HG03135 (cell line): ENCODE data around the gene PITPNM1.
"Not testable (repeated sequence)": the region's sequence is repeated elsewhere in the genome, so short reads cannot be mapped to it uniquely, and the experiment has no call there.

Source experiments
- ATAC-seq: cut with Tn5 transposase; IDR thresholded peaks from one replicate; pipeline ENCODE4 v1.9.1; 2021; ENCODE audit warnings: mild to moderate bottlenecking, moderate library complexity; ENCODE audit not compliant: unreplicated experiment

PITPNM1 gene

DNA sequence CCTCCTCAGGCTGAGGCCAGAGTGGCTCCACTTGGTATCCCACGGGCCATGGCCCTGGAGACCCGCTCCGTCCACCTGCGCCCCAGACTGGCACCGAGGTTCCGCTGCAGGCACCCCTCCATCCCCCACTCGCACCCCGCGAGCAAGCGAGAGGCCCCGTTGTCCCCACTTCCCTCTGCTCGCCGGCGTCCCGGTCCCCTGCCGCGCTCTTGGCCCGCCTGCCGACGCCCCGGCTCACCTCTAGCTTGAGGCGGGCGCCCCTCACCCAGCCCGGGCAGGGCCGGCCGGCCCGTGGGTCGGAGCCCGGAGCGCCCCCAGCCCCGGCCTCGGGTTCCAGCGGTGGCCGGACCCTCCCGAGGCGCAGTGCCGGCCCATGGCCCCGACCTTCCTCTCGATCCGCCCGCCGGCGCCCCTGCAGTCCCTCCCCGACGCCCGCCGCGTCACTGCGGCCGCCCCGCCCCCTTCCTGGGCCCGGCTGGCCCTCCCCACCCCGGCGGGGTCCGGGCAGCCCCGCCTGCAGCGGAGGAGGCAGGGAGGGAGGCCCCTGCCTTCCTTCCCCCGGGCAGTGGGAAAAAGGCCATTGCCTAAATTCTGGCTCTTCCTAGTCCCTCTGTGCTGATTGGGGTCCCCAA, at the start of gene PITPNM1:
Gene PITPNM1 (minus strand): TSS at position 414 of the 632 bp plus-strand sequence. CDS start 1,183 bp downstream, outside the sequence.
- ATAC-seq = no peak

GRCh38 chr11:67551697-67552096, 46.5 kb upstream of the PITPNM1 start:
- not testable (repeated sequence) for ATAC-seq

- ATAC-seq = no peak
Measured at GRCh38 chr11:67551127-67551526, 46.0 kb upstream of the PITPNM1 start.

DNA sequence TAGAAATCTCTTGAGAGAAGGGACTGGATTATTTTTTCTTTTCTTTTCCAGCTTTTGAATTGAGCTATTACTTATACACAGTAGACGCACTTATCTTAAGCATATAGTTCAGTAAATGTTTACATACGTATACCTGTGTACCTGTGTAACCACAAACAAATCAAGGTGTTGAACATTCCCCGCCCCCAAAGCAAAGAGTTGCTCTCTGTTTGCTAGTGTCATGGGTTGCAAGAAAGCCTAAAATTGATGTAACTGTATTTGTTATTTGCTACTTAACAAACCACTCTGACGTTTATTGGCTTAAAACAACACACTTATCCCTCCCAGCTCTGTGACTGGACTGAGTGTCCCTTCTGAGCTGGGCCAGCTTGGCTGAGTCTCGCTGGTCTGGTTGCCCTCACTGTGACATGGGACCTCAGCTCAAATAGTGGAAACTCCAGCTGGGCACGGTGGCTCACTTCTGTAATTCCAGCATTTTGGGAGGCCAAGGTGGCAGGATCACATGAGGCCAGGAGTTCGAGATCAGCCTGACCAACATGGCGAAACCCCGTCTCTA, 43.5 kb upstream of the PITPNM1 start:
- no peak for ATAC-seq

DNA sequence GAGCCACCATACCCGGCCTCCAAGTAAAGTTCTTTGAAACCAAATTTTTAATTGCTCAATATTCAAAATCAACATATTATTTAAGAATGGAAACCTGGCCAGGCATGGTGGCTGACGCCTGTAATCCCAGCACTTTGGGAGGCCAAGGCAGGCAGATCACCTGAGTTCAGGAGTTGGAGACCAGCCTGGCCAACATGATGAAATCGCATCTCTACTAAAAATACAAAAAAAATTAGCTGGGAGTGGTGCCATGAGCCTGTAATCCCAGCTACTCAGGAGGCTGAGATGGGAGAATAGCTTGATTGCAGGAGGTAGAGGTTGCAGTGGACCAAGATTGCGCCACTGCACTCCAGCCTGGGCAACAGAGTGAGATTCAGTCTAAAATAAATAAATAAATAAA, 42.9 kb upstream of the PITPNM1 start:
- ATAC-seq = not testable (repeated sequence)

- no peak for ATAC-seq
Measured at GRCh38 chr11:67545280-67545679, 40.1 kb upstream of the PITPNM1 start.

DNA sequence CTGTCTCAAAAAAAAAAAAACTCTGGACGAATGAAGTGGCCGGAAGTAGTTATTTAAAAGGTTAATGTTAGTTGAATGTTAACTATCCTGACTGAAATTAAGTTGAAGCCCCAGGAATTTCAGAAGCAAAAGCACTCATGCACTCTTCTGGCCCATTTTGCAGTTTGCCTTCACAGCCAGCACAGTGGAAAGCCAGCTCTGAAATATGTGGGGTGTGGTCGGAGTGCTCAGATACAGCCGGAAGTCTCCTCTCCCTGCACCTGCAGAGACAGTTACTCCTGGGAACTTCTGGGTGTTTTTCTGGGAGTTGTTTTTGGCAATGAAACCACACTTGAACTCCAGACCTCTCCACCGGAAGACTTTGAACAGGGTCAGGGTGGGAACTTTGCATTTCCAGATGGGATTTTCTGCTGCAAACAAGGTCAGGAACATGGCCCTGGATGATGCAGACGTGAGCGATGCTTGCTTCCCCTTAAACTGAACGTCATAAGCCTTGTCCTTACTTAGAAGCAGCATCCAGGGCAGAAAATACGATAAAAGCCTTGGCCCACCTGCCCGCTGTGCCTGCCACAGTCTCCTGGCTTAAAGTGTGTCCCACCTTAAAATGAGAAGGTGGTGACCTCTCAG, 39.6 kb upstream of the PITPNM1 start:
- no peak for ATAC-seq

DNA sequence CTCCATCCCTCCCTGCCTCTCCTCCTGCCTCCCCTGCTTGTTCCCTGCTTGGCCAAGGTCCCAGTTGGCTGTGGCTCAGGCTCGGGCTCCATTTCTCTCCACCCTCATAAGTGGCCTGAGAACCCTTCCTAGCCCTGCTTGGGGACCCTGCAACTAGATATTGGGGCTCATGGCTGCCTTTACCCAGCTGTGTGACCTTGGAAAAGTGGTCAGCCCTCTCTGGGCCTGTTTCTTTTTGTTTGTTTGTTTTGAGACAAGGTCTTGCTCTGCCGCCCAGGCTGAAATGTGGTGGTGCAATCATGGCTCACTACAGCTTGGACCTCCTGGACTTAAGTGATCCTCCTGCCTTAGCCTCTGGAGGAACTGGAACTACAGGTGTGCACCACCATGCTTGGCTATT, 38.4 kb upstream of the PITPNM1 start:
- ATAC-seq = no peak

DNA sequence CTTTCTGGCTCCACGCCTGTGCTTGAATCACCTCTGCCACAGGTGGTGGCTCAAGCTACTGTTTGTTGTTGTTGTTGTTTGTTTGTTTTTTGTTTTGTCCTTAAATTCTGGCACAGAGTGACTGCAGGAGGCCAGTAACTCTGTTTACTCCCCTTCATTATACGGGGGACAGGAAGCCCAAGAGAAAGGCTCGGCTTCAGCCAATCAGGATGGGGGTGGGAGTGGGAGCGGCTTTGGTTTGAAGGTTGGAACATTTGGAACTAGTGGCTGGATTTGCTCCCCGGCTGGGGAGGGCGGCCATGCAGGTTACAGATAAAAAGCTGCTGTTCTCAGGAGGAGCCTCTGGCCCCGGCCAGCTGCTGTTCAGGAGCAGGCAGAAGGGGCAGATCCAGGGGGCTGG, 37.8 kb upstream of the PITPNM1 start:
- no peak for ATAC-seq

- ATAC-seq = no peak
Measured at GRCh38 chr11:67542169-67542568, 37.0 kb upstream of the PITPNM1 start.

GRCh38 chr11:67541198-67541597, 36.0 kb upstream of the PITPNM1 start:
- no peak for ATAC-seq

DNA sequence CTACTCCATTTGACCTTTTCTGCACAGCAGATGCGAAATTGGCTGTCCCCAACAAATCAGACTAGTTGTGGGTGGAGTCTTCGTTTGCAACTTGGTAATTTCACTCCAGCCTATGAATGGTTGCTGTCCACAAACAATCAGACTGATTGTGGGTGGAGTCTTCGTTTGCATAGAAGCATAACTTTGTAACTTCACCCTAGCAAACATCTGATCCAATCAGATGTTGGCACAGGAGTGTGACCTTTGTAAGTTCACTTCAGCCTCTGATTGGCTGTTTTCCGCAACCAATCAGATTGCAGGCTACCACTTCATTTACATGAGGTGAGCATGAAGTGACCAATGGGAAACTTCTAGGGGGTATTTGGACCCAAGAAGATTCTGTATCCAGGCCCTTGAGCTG, 34.4 kb upstream of the PITPNM1 start:
- no peak for ATAC-seq

DNA sequence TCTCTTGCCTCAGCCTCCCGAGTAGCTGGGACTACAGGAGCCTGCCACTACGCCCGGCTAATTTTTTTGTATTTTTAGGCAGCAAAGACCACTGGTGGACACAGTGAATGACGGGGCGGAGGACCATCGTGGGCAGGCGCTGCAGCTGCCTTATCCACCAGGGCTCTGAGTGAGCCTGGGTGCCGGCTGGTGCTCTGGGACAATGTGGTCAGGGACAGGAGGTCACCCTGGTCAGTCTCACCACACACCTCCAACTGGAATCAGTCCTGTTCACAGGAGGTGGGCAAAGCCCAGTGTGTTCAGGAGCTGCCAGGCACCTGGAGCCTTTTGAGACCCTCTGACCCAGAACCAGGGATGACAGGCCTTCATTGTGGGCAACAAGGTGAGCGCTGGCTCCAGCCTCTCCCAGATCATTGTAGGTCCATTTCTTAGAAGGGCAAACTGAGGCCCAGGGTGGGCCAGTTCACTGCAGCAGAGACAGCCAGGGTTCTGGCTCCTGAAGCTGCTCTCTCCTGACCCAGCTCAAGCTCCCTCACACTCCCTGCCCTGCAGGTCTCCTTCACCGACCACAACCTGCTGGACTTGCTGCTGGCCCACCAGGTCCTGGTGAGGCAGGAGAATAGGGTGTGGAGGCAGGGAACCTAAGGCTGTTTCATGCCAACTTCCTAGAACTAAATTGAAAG, 33.8 kb upstream of the PITPNM1 start:
- ATAC-seq = no peak

GRCh38 chr11:67538306-67538705, 33.1 kb upstream of the PITPNM1 start:
- ATAC-seq = no peak

GRCh38 chr11:67535561-67535960, 30.4 kb upstream of the PITPNM1 start:
- no peak for ATAC-seq

- no peak for ATAC-seq
Measured at GRCh38 chr11:67534070-67534679, 29.0 kb upstream of the PITPNM1 start.

DNA sequence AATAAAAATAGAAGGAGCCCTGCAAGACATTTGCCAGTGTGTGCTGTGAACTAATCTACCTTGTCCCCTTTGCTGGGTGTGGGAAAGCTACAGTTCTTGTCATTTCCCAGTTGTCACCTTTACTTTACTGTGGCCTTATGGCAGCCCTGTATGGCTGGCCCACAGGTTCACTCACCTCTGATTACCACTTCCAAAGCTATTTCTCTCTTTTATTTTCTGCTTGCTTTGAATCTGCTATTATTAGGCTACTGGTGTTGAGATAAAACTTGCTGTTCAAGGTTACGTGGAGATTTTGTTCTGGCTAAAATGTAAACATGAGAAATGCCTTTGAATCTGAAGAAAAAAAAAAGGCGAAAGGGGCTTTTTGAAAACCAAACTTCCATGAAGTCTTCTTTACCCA, 27.7 kb upstream of the PITPNM1 start:
- ATAC-seq = no peak

GRCh38 chr11:67530282-67530592, 25.1 kb upstream of the PITPNM1 start:
- ATAC-seq = no peak

DNA sequence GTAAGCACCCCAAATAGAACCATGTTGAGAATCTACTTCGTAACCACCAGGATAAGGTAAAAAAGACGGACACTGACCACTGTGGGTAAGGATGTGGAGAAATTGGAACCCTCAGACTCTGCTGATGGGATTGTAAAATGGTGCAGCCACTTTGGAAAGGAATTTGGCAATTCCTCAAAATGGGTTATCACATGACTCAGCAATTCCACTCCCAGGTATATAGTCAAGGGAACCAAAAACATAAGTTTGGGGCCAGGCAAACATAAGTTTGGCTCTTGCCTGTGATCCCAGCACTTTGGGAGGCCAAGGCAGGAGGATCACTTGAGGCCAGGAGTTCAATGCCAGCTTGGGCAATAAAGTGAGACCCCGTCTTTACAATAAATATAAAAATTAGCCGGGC, 23.2 kb upstream of the PITPNM1 start:
- no peak for ATAC-seq

DNA sequence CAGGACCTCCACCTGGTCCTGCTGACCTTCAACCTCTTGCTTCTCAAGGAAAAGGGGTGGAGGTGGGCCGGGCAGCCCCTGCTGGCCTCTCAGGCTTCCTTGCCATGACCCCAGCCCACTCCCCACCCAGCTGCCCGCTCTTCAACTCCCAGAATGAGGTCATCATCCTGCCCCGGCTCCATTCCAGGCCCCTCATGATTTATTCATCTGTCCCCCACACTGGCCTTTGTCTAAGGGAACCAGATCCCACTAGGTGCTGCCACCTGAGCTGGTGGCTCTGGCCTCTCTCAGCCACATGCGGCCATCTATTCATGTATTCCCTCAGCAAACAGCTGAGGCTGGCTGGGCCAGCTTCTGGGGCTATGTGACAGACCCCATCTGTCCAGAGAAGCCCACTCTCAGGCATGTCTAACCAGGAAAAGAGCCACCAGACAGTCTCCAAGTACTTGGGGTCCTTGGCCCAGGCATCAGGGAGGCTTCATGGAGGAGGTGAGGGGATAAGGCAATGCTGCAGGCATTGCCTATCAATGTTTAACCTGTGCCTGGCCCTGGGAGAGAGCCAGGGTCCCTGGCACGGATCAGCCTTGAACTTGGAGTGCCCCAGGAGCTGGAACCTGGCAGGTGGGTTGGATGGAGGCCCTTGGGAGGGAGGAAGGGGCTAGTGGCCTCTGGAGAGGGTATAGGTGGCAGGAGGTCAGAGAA, 20.3 kb upstream of the PITPNM1 start:
- ATAC-seq = no peak

GRCh38 chr11:67524480-67524808, 19.3 kb upstream of the PITPNM1 start:
- ATAC-seq = no peak
